Measurements from ENCODE around the gene MXRA8.

GRCh38 chr1:1356796-1357401 is 1.5 kb downstream of the MXRA8 start:
- TF ChIP-seq POLR2AphosphoS5 (IDR thresholded peaks at IDR 0.05; ENCODE audit: insufficient read depth in 1 of 2, low read depth in 1 of 2) = no peak
- TF ChIP-seq, protein P1, sequence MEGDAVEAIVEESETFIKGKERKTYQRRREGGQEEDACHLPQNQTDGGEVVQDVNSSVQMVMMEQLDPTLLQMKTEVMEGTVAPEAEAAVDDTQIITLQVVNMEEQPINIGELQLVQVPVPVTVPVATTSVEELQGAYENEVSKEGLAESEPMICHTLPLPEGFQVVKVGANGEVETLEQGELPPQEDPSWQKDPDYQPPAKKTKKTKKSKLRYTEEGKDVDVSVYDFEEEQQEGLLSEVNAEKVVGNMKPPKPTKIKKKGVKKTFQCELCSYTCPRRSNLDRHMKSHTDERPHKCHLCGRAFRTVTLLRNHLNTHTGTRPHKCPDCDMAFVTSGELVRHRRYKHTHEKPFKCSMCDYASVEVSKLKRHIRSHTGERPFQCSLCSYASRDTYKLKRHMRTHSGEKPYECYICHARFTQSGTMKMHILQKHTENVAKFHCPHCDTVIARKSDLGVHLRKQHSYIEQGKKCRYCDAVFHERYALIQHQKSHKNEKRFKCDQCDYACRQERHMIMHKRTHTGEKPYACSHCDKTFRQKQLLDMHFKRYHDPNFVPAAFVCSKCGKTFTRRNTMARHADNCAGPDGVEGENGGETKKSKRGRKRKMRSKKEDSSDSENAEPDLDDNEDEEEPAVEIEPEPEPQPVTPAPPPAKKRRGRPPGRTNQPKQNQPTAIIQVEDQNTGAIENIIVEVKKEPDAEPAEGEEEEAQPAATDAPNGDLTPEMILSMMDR (IDR thresholded peaks at IDR 0.05) = no peak

All from vagina (tissue), 2 donors.